GM19193 (cell line): ENCODE results near the gene SHB.

Experiments used
- POLR2A ChIP-seq: IDR thresholded peaks from 4 replicates; pipeline ENCODE4 v1.6.1; 2011; ENCODE audit not compliant: insufficient read depth, insufficient read length; ENCODE audit errors: extremely low read depth

SHB gene

GRCh38 chr9:37952731-37953130, 116.3 kb downstream of the SHB start:
- no peak for TF ChIP-seq POLR2A

- TF ChIP-seq POLR2A = no peak
These were observed 117.2 kb downstream of the SHB start for GRCh38 chr9:37951671-37952449.

GRCh38 chr9:37950561-37950960, 118.5 kb downstream of the SHB start:
- TF ChIP-seq POLR2A = no peak

- TF ChIP-seq POLR2A = no peak
These were observed 119.5 kb downstream of the SHB start for GRCh38 chr9:37949576-37949975.

- TF ChIP-seq POLR2A = no peak
These were observed 120.5 kb downstream of the SHB start for GRCh38 chr9:37948417-37948980.

GRCh38 chr9:37947977-37948376, 121.0 kb downstream of the SHB start:
- no peak for TF ChIP-seq POLR2A

GRCh38 chr9:37947471-37947870, 121.6 kb downstream of the SHB start:
- TF ChIP-seq POLR2A = no peak

- no peak for TF ChIP-seq POLR2A
These were observed 122.1 kb downstream of the SHB start for GRCh38 chr9:37946971-37947370.

GRCh38 chr9:37946041-37946440, 123.0 kb downstream of the SHB start:
- TF ChIP-seq POLR2A = no peak

- TF ChIP-seq POLR2A = no peak
These were observed 124.2 kb downstream of the SHB start for GRCh38 chr9:37944671-37945481.

GRCh38 chr9:37944266-37944650, 124.8 kb downstream of the SHB start:
- no peak for TF ChIP-seq POLR2A

GRCh38 chr9:37943345-37944265, 125.4 kb downstream of the SHB start:
- TF ChIP-seq POLR2A = no peak

- no peak for TF ChIP-seq POLR2A
These were observed 126.2 kb downstream of the SHB start for GRCh38 chr9:37942621-37943344.

- TF ChIP-seq POLR2A = no peak
These were observed 127.8 kb downstream of the SHB start for GRCh38 chr9:37941253-37941652.
